COR-L47 (cell line): ENCODE data around the gene PITPNM2.

ENCODE experiments used
- DNase-seq: peaks from one replicate; lab custom pipeline; 2025; lab: John Stamatoyannopoulos, UW

The PITPNM2 gene

GRCh38 chr12:123143736-123144461 is 7.0 kb downstream of the PITPNM2 start:
- DNase-seq: no peak

DNA sequence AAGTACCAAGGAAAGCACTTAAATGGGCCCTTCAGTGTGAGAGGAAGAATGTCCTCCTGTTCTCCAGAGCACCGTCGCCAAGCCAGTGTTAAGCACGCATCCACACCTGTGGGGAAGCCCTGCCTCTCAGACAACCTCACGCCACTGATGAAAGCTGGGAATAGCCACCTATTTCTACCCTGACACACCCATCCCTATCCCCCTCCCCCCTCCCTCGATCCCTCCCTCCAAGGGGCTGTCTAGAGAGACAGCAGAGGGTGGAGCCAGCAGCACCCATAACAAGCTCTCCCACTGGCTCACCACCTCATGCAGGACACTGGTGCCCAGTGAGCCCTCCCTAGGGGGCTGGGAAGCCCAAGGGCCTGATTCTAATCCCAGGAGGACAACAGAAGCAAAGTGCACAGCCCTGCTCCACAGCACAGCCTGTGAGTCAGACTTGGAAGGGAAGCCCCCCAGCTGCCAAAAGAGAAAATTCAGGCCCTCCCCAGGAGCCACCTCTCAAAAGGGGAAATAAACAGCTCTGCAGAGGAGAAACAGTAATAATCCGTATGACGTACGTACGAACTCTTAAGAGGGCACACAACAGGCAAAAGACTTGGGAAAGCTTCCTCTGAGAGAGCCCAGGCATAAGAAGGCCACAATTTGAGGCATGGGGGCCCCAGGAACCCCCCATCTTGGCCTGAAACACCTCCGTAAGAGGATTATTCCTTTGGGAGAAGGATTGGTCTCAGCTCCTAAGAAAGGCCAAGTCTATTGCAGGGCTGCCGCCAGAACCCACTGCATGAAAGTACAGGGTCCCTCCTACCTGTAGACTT is 7.8 kb downstream of the PITPNM2 start:
- DNase-seq: peak; percentile 26

DNA sequence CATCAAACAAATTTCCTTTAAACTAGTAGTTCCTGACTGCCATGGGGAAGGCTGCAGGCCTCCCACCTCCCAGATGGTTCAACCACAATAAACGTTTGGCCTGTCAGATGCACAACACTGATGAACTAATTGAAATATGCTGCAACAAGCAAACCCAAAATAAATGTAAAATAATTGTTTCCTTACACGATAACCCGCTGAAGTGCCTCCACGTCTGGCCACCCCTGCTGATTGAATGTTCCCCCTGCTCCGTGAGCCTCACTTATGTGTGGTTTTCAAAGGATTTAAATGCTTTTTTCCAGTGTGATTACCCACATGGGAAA is 8.4 kb downstream of the PITPNM2 start:
- DNase-seq: no peak

DNA sequence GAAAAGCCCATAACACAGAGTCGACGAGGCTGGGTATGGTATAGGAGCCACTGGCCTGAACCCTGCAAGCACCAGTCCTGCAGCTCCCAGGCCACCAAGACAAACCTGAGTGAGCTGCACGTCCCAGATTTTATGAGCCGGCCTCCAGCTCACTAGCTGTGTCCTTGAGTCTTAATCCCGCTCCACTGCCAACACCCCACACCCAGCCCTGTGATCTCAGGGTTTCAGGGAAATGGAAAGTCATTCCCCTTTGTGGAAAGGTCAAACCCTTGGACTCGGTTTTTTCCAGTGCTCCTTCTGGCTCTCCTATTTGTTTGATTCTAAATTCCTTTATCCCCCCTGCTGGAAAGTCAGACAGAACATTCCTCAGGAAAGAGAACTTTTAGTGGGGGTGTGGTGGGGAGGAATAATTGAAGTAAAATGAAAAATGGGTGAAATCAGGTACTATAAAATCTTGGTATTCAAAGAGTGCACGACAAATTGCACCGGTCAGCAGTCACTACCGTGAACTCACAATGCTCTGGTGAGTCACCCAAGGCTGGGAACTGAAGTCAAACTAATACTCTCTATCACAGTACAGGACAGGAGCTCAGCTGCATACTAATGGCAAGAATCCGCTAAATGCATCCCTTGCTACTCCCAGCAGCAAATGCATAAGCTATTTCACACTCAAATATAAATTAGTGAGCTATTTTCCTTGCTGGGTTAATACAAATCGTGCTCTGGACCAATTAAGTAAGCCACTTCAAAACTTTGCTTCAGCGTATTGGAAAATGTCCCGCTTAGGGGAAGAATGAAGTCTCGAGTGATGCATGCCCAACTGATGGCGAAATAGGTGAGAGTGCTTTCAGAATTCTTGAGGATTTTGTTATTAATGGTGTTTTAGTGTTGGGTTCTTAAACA is 9.0 kb downstream of the PITPNM2 start:
- no peak for DNase-seq

GRCh38 chr12:123140676-123141614 is 9.9 kb downstream of the PITPNM2 start:
- DNase-seq: no peak

GRCh38 chr12:123139926-123140675 is 10.8 kb downstream of the PITPNM2 start:
- DNase-seq: no peak

DNA sequence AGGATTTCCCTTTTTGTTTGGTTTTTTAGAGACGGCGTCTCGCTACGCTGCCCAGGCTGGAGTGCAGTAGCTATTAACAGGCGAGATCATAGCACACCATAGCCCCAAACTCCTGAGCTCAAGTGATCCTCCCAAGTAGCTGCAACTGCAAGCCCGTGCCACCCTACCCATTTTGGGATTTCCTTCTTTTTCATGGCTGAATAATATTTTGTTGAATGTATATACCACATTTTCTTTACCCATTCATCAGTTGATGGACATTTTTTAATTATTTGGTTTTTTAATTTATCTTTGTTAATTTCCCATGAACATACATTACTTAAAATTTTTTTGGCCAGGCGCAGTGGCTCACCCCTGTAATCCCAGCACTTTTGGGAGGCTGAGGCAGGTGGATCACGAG is 15.2 kb downstream of the PITPNM2 start:
- no peak for DNase-seq

DNA sequence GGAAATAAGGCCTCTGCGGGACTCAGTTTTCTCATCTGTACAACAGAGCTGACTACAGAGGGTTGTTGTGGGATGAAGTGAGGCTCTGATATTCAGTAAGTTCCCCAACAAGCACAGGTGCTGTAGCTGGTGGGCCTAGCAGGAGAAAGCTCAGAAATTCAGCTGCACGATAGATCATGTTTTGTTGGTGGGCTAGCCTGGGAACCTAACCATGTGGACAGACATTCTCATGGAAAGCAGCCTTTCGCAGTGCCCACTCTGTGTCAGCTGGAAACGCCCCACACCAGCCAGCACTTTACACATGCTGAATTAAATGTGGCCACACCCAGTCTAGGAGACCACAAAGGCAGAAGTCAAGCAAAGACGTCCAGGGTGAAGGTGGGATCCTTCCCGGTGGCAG is 16.1 kb downstream of the PITPNM2 start:
- DNase-seq: no peak

GRCh38 chr12:123134271-123134671 is 16.6 kb downstream of the PITPNM2 start:
- no peak for DNase-seq

DNA sequence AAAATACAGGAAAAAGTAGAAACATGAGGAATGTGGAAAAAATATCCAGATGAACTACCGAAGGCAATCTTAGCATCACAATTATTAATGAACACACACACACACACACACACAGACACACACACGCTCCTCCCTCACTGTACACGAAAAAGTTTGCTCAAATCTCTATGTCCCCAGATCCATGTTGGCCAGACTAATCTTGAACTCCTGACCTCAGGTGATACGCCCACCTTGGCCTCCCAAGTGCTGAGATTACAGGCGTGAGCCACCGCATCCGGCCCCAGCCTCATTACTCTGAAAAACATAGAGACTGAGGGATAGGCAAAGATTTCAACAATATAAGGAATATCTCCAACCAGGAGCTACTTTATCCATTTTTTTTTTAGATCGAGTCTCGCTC is 17.2 kb downstream of the PITPNM2 start:
- DNase-seq: no peak

GRCh38 chr12:123132951-123133619 is 17.8 kb downstream of the PITPNM2 start:
- no peak for DNase-seq

GRCh38 chr12:123131879-123132402 is 18.9 kb downstream of the PITPNM2 start:
- DNase-seq: peak; percentile 90

DNA sequence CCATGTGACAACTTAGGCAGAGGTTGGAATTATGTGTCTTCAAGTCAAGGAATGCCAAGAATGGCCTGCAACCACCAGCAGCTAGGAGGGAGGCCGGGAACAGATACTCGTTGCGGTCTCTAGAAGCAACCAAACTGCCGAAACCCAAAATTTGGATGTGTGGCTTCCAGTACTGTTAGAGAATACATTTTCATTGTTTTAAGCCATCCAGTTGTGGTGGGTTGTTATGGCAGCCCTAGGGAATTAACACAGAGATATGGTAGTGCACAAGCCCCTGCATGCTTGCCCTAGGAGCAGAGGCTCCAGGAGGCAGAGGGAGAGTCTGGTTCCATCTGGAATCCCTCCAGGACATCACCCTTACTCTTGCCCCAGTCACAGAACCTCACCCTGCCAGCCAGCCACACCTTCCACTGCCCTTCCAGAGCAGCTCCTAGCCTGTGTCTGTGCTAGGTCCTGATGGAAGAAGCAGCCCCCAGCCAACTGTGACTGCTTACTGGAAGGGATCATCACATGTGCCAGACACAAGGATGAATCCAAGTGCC is 19.5 kb downstream of the PITPNM2 start:
- peak; percentile 54 for DNase-seq

DNA sequence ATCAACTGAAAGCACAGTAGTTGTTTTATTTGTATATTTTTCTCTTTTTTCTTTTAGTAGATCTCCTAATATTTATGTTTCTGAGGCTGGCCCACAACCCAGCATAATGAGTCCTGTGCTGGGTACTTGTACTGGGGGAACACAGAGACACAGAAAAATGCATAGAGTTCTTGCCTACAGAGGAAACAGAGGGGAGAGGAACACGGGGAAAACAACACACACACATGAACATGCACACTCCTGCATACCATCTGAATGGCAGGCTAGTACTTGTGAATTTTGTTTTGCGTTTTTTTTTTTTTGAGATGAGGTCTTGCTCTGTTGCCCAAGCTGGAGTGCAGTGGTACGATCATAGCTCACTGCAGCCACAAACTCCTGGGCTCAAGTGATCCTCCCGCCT is 21.3 kb downstream of the PITPNM2 start:
- DNase-seq: no peak

DNA sequence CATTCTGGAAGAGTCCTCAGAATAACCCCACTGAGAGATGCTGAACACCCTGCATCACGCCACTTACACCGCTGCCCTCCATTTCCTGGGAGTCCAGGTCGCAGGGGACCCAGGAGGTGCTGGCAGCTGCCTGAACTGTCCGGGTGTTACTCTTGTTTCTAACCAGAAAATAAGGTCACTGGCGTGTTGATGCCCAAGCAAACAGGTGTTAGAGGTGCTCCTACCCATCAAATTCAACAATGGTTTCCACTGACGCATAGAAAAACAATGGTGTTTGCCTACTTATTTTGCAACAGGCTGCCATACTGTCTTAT is 23.8 kb downstream of the PITPNM2 start:
- DNase-seq: no peak

- no peak for DNase-seq
These were observed 24.4 kb downstream of the PITPNM2 start for GRCh38 chr12:123126294-123127181.

DNA sequence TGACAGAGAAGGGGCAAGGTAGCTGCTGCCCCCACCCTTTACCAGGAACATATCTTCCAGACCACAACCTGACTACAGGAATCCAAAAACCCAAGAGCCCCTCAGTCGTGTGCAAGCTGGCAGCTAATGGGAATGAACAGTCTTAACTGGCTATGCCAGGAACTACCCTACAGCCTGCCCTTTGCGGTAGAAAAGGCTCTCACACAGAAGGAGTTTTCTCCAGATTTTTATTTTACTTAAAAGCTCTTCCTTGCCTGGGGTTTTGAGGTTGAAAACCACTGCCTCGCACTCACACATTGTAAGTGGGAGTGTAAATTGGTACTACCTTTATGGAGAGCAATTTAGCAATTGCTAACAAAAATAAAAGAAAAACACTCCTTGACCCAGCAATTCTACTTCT is 28.3 kb downstream of the PITPNM2 start:
- DNase-seq: no peak

DNA sequence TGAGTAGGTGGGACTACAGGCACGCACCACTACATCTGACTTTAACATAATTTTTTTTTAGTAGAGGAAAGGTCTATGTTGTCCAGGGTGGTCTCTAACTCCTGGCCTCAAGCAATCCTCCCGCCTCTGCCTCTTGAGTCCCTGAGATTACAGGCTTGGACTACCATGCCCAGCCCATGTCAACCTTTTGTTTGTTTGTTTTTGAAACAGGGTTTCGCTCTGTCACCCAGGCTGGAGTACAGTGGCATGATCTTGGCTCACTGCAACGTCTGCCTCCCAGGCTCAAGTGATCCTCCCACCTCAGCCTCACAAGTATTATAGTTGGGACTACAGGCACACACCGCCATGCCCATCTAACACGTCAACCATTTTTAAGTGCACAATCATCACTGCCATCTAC is 29.2 kb downstream of the PITPNM2 start:
- DNase-seq: no peak
